Measurements from ENCODE around the gene DEPP1.

DNA sequence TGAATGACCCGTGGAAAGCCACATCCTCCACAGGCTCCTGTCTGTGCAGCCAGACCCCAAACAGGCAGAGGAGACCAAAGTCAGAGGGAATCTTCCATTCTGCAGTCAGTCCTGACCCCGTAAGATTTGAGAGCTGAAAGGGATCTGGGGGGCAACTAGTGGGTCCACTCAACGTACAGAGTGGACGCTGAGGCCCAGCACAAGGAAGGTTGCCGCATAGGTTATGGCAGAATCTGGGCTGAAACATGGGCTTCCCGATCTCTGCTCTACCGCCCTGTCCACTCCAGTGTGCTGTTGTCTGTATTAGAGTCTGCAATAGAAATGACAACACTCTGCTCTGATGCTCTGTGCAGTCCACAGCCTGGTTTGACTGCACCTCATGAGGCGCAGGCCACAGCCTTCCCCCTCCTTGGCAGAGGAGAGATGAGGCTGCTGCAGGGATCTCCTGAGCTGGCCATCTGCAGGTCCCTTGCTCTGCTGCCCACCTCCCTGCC is 14.2 kb upstream of the DEPP1 start:
- TF ChIP-seq, protein P1, sequence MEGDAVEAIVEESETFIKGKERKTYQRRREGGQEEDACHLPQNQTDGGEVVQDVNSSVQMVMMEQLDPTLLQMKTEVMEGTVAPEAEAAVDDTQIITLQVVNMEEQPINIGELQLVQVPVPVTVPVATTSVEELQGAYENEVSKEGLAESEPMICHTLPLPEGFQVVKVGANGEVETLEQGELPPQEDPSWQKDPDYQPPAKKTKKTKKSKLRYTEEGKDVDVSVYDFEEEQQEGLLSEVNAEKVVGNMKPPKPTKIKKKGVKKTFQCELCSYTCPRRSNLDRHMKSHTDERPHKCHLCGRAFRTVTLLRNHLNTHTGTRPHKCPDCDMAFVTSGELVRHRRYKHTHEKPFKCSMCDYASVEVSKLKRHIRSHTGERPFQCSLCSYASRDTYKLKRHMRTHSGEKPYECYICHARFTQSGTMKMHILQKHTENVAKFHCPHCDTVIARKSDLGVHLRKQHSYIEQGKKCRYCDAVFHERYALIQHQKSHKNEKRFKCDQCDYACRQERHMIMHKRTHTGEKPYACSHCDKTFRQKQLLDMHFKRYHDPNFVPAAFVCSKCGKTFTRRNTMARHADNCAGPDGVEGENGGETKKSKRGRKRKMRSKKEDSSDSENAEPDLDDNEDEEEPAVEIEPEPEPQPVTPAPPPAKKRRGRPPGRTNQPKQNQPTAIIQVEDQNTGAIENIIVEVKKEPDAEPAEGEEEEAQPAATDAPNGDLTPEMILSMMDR (IDR thresholded peaks at IDR 0.05) = no peak
- TF ChIP-seq POLR2A (IDR thresholded peaks at IDR 0.05) = no peak
